ENCODE measurements around the gene MAPK4.
A peak's percentile ranks its signal among the peaks of the same experiment; 100 is the strongest.

MAPK4 gene

DNA sequence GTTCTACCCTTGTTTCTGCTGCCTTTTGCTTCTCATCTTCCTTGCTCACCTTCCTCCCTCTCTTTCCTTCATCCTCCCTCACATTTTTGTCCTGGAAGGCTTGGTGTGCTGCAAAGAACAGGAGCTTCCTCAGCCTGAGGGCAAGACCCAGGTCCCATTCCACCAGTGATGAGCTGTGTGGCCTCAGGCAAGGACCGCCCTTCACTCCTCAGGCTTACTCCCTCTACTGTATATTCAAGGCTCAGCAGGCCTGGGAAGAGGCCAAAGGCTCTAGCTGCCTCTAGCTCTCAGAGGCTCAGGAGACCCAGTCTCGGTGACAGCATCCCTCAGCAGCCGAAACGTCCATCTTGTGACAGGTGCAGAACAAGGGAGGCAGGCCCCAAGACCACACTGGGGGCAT lies 162.4 kb downstream of the MAPK4 start:
- no peak for DNase-seq

- no peak for DNase-seq
Observed at GRCh38 chr18:50724751-50725151, 164.9 kb downstream of the MAPK4 start.

- no peak for DNase-seq
Observed at GRCh38 chr18:50726960-50727589, 167.2 kb downstream of the MAPK4 start.

GRCh38 chr18:50727721-50728471 lies 168.0 kb downstream of the MAPK4 start:
- no peak for DNase-seq

DNA sequence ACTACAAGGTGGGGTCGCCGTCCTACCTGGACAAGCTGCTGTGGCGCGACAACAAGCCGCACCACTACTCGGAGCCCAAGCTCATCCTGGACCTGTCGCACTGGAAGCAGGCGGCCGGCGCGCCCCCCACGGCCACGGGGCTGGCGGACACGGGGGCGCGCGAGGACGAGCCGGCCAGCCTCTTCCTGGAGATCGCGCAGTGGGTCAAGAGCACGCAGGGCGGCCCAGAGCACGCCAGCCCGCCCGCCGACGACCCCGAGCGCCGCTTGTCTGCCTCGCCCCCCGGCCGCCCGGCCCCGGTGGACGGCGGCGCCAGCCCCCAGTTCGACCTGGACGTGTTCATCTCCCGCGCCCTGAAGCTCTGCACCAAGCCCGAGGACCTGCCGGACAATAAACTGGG lies 169.5 kb downstream of the MAPK4 start:
- DNase-seq, result no peak

- DNase-seq, result no peak
Observed at GRCh38 chr18:50729986-50730385, 170.1 kb downstream of the MAPK4 start.

DNA sequence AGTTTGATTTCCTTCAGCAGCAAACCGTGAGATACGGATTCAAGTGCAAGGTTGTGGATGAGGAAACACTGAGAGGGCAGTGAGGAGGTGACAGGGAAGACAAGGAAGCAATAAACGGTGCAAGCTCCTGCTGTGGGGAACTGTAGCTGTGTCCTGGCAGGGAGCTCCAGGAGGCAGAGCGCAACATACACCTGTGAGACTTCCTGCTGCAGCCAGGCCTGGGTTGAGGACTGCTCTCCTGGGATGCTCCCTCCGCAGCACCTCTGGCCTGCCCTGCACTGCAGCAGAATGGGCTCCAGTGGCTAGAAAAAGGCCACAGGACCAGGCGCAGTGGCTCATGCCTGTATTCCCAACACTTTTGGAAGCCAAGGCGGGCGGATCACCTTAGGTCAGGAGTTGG lies 174.5 kb downstream of the MAPK4 start:
- no peak for DNase-seq

DNA sequence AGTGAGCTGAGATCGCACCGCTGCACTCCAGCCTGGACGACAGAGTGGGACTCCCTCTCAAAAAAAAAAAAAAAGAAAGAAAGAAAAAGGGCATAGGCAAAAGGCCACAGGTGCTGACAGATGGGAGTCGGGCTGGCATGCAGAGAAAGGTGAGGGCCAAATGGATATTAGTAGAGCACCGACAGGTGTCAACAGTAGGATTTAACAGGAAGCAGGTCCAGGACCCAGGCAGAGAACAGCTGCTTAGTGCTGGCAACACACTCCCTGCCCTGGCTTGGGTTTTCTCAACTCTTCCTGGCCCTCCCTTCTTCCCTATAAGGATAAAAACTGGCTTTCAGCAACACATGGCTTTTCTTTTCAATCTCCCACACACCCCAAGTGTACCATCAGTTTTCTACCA lies 175.0 kb downstream of the MAPK4 start:
- no peak for DNase-seq

- no peak for DNase-seq
Observed at GRCh38 chr18:50737127-50737526, 177.2 kb downstream of the MAPK4 start.

- DNase-seq, result no peak
Observed at GRCh38 chr18:50738098-50738757, 178.3 kb downstream of the MAPK4 start.

GRCh38 chr18:50742952-50743351 lies 183.1 kb downstream of the MAPK4 start:
- DNase-seq, result no peak

DNA sequence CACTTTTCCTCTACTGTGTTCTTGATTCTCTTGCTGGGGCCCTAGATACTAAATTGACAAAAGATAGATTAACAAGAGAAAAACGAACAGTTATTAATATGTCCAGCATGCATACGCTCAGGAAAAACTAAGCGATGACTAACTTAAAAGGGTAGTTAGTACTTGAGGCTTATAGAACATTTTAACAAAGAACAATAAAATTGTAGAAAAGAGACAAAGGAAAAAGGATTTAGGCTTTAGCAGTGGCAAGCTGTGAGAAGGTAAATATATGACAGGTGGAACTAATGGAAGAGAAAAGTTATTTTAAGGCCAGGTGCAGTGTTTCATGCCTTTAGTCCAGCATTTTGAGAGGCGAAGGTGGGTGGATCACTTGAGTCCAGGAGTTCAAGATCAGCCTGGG lies 184.4 kb downstream of the MAPK4 start:
- no peak for DNase-seq

DNA sequence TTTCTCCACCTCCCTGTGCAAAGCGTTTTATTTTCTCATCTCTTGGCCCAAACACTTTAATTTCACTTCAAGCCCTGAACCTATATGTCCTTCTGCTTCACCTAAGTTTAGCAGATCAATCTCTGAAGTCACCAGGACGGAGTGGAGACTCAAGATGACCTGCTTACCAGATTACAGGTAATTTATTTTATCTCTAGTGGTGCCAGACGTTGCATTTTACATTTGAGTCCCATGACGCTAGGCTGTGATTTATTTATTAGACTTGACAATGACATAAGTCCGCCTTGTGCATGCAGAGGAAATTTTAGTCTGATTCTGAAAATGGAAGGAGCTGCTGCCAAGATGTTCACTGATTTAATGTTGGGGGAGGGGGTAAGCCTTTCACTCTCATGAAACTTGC lies 186.1 kb downstream of the MAPK4 start:
- DNase-seq, result no peak

- peak; percentile 15 for DNase-seq
Observed at GRCh38 chr18:50747849-50748242, 188.0 kb downstream of the MAPK4 start.

- DNase-seq, result peak; percentile 13
Observed at GRCh38 chr18:50748243-50749229, 188.6 kb downstream of the MAPK4 start.

- peak; percentile 4 for DNase-seq
Observed at GRCh38 chr18:50749421-50749820, 189.5 kb downstream of the MAPK4 start.

GRCh38 chr18:50749945-50750344 lies 190.1 kb downstream of the MAPK4 start:
- peak; percentile 1 for DNase-seq

- peak; percentile 30 for DNase-seq
Observed at GRCh38 chr18:50750546-50750945, 190.7 kb downstream of the MAPK4 start.

- peak; percentile 18 for DNase-seq
Observed at GRCh38 chr18:50751490-50751889, 191.6 kb downstream of the MAPK4 start.

- DNase-seq, result no peak
Observed at GRCh38 chr18:50751947-50752346, 192.1 kb downstream of the MAPK4 start.

DNA sequence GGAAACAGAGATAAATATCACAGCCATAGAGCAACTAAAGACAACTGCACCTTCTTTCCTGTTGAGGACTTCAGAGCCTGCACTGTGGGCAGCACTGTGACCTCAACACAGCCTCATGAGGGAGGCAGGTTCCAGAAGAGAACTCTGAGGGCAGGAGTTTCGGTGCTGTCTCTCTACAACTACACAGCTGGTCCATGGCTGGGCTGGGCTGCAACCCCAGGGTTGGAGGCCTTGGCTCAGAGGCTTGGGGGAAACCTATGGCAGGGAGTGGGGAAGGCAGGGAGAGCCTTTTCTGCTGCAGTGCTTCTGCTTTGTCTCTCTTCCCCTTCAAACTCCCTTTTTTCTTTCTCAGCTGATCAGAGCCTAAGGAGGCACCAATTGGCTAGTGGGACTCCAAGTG lies 193.4 kb downstream of the MAPK4 start:
- DNase-seq, result peak; percentile 20

DNA sequence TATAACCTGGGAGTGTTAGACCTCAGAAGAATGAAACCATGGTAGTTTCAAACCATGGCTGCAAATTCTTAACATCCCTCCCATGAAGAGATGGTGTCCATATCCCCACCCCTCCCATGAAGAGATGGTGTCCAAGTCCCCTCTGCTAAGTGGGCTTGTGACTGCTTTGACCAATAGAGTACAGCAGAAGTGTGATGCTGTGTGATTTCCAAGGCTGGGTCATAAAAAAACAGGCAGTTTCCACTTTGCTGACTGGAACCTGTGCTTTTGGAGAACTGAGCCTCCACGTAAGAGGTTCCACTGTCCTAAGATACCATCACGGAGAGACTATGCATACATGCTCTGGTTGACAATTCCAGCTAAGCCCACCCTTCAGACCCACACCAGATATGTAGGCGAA lies 194.4 kb downstream of the MAPK4 start:
- no peak for DNase-seq

GRCh38 chr18:50757358-50757757 lies 197.5 kb downstream of the MAPK4 start:
- no peak for DNase-seq
